Body of pancreas (tissue), 4 donors: ENCODE results near the gene NOL11.

Experiments used
- CTCF ChIP-seq, 7 experiments: fragments of 450-650 bp in 4 of 7; fragments of 200-600 bp in 3 of 7; sonication (generic) in 3 of 7; IDR thresholded peaks; one replicate each; pipeline ENCODE4 v1.5.1; 2016 to 2019; ENCODE audit warnings: antibody characterized with exemption in 7 of 7
- POLR2A ChIP-seq, 3 donors: fragments of 450-650 bp; IDR thresholded peaks; one replicate each; pipeline ENCODE4 v1.6.1; 2016; ENCODE audit warnings: antibody characterized with exemption in 3 of 3, mild to moderate bottlenecking in 2 of 3

- TF ChIP-seq POLR2A (IDR thresholded peaks at IDR 0.05) (no peak), CTCF (IDR thresholded peaks at IDR 0.05) (no peak)
These were observed 54.9 kb downstream of the NOL11 start for GRCh38 chr17:67772679-67773078.
